NCI-H146 (cell line): ENCODE data around the gene UGT1A7.

Source experiments
- DNase-seq: peaks from one replicate; lab custom pipeline; 2025; lab: John Stamatoyannopoulos, UW

UGT1A7 gene

GRCh38 chr2:233799087-233799665, 117.5 kb downstream of the UGT1A7 start:
- no peak for DNase-seq

DNA sequence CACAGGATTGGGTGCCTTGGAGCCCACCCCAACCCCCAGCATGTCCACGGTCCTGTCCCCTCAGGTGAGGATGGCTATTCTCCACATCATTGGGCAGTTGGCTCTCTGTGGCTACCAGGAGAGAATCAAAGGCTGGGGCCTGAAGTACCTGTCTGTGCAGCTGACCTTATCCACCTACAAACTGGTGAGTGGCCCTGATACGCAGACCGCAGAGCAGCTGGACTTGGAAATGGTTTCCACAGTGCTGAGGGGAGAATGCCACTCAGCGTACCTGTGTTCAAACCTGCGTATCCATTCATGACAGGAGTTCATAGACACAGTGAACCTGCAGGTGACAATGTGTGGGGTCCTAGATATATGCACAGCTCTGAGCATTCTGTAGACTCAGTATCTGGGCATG, 118.0 kb downstream of the UGT1A7 start:
- DNase-seq: no peak

GRCh38 chr2:233800208-233800607, 118.5 kb downstream of the UGT1A7 start:
- DNase-seq: no peak

DNA sequence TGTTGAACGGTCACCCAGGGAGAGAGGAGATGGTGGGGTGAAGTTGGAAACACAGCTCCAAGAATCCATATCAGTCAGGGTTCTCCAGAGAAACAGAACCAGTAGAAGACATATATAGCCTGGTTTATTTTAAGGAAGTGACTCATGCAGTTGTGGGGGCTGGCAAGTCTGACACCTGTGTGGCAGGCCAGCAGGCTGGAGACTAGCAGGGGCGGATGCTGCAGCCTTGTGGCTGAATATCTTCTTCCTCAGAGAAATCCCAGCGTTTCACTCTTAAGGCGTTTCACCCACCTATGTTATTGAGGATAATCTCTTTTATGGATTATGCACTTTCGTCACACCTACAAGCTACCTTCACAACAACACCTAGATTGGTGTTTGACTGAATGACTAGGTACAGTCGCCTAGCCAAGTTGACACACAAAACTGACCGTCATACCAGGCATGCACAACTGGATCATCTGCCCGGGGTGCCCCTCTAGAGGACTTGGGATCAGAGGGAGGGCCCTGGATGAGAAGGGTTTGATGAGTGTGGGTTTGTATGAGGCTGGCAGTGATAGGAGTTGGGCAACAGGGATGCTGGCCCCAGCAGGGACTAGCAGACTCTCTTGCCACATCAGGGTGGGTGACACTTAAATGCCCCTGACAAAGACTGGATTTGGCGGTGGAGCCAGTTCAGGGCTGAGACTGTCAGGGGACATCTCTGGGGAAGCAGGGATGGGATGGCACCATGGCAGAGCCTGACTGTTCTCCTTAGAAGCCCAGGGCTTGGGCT, 119.8 kb downstream of the UGT1A7 start:
- DNase-seq: no peak

- no peak for DNase-seq
Measured at GRCh38 chr2:233802132-233802815, 120.6 kb downstream of the UGT1A7 start.

- DNase-seq: no peak
Measured at GRCh38 chr2:233803292-233803911, 121.7 kb downstream of the UGT1A7 start.

- no peak for DNase-seq
Measured at GRCh38 chr2:233803994-233804393, 122.3 kb downstream of the UGT1A7 start.

GRCh38 chr2:233807215-233807865, 125.6 kb downstream of the UGT1A7 start:
- DNase-seq: no peak

- DNase-seq: no peak
Measured at GRCh38 chr2:233807966-233808935, 126.5 kb downstream of the UGT1A7 start.

DNA sequence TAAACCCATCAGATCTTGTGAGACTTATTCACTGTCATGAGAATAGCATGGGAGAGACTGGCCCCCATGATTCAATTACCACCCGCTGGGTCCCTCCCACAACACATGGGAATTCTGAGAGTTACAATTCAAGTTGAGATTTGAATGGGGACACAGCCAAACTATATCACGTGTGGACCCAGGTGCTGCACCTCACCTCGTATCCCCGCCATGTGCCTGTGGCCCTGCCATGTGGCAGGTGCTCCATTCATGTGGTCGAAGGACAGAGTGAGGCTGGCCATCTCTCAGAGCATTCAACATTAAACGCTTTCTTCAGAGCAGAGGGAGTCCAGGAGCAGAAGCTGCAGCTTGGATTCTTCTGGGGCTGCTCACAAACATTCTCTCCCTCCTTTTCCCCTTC, 128.7 kb downstream of the UGT1A7 start:
- no peak for DNase-seq

DNA sequence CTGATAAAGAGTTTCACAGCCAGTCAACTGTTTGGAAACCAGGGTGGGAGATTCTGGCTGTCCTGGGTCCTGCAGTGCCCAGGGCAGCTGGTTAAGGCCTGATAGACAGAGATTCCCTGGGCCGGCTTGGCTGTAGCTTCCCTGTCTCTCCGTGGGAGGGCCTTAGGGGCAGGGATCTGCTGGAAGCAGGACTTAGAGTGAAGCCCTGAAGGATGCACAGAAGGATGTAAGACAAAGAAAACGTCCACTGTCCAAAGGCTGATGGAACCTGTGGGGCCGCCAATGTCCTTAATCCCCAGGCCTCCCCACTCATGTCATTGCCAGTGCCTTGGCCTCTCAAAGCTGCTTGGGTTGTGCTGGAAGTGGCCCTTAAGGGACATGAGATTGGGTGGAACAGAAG, 129.4 kb downstream of the UGT1A7 start:
- no peak for DNase-seq

DNA sequence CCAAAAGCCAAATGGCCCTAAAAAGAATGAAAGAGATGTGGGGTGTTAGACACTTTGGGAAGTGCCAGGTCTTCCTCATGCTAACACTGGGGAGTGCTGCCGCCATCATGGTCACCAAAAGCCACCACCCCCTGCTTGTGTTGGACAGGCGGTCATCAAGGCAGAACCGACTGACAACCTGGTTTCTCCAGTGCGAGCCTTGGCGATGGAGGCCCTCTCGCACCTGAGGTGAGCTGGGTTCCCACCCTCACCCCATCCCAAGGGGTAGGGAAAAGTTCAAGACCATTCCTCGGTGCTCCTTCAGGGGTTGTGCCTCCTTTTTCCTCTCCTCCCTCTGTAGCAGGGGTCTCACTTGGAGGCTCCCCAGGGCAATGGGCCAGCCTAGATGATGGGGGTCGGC, 130.0 kb downstream of the UGT1A7 start:
- DNase-seq: no peak

GRCh38 chr2:233813236-233814055, 131.7 kb downstream of the UGT1A7 start:
- DNase-seq: no peak

- no peak for DNase-seq
Measured at GRCh38 chr2:233814056-233814835, 132.5 kb downstream of the UGT1A7 start.

DNA sequence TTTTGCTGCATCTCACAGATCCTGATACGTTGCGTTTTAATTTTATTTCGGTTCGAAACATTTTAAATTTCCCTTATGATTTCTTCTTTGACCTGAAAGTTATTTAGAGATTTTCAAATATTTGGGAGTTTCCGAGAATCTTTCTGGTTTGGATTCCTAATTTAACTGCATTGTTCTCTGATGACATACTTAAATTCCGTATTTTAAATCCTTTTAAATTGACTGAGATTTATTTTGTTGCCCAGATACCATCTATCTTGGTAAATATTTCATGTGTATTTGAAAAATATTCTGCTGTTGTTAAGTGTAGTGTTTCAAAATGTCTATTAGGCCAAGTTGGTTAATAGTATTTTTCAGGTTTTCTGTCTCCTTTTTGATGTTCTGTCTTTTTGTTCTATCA, 134.2 kb downstream of the UGT1A7 start:
- no peak for DNase-seq

GRCh38 chr2:233816334-233816733, 134.6 kb downstream of the UGT1A7 start:
- DNase-seq: no peak

- no peak for DNase-seq
Measured at GRCh38 chr2:233816771-233817170, 135.1 kb downstream of the UGT1A7 start.

DNA sequence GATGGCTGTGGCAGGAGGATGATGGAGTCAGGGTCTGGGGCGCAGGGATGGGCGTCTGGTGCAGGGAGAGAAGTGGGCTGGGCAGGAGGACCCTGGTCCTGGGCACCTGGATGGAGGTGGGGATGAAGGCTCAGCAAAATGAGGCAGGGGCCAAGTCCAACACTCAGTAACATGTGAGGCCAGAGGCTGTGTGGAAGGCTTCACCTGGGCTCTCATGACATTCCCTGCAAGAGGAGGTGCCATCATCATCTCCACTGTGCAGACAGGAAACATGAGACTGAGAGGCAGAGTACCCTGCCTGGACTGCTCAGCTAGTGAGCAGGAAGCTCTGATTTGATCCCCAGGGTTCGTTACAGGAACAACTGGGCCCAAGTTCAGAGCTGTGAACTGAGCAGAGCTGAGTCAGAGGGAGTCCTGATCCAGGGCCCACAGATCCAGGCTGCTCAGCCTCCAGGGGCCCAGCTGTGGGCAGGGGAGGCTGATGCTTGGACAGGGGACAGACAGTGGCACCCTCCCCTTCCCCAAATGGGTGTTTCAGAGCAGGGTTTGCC, 135.7 kb downstream of the UGT1A7 start:
- no peak for DNase-seq

GRCh38 chr2:233817995-233818638, 136.4 kb downstream of the UGT1A7 start:
- no peak for DNase-seq
